Keratinocyte (primary cell): ENCODE measurements around the gene LRRC70. TPM values are rescaled to one million over a fixed set of nuclear protein-coding genes. Genes with fewer than 3 reads are reported as not detected.

Experiments used
- DNase-seq: peaks from one replicate; pipeline ENCODE4 v3.0.0-alpha.2; 2011; ENCODE audit warnings: low read depth, missing footprints, low spot score
- FAIRE-seq: peaks from 2 replicates; lab custom pipeline; 2011; peaks lifted over from hg19 to GRCh38; lab: Jason Lieb, UNC
- H2AFZ ChIP-seq: 2 replicates; pipeline ENCODE4 v1.6.0; 2012; ENCODE audit warnings: low read length, control low read depth, inconsistent platforms; ENCODE audit not compliant: control insufficient read depth
- H3K27ac ChIP-seq: 2 replicates; pipeline ENCODE4 v1.5.1; 2011; ENCODE audit warnings: low read length; ENCODE audit not compliant: control insufficient read depth, insufficient read depth
- H3K27me3 ChIP-seq: 3 replicates; pipeline ENCODE4 v1.6.0; 2011; ENCODE audit warnings: low read length; ENCODE audit not compliant: control insufficient read depth, insufficient read depth; ENCODE audit errors: extremely low read depth
- H3K36me3 ChIP-seq, 2 experiments: 2 replicates in 1 of 2; 3 replicates in 1 of 2; pipeline ENCODE4 v1.5.1; 2011; ENCODE audit warnings: low read length in 2 of 2, mild to moderate bottlenecking in 1 of 2; ENCODE audit not compliant: control insufficient read depth in 2 of 2, insufficient read depth in 2 of 2; ENCODE audit errors: extremely low read depth in 1 of 2
- H3K4me1 ChIP-seq: 3 replicates; pipeline ENCODE4 v1.5.1; 2011; ENCODE audit warnings: low read length; ENCODE audit not compliant: control insufficient read depth, insufficient read depth; ENCODE audit errors: extremely low read depth
- H3K4me2 ChIP-seq: 3 replicates; pipeline ENCODE4 v1.6.0; 2011; ENCODE audit warnings: low read depth, low read length; ENCODE audit not compliant: control insufficient read depth, insufficient read depth; ENCODE audit errors: extremely low read depth
- H3K4me3 ChIP-seq, 3 experiments: fragments of 200-600 bp in 1 of 3; sonication (generic) in 1 of 3; 2 replicates in 2 of 3; 3 replicates in 1 of 3; pipeline ENCODE4 v1.5.1; 2011 to 2016; ENCODE audit warnings: low read length in 3 of 3, mild to moderate bottlenecking in 3 of 3, control low read depth in 2 of 3, inconsistent platforms in 1 of 3, low read depth in 1 of 3, mixed read lengths in 1 of 3, mixed run types in 1 of 3, moderate library complexity in 1 of 3; ENCODE audit not compliant: control insufficient read depth in 2 of 3, insufficient read depth in 2 of 3; ENCODE audit errors: extremely low read depth in 1 of 3
- H3K79me2 ChIP-seq: 2 replicates; pipeline ENCODE4 v1.6.0; 2012; ENCODE audit warnings: low read length; ENCODE audit not compliant: control insufficient read depth, insufficient read depth
- H3K9ac ChIP-seq: 3 replicates; pipeline ENCODE4 v1.6.0; 2011; ENCODE audit warnings: low read length; ENCODE audit not compliant: control insufficient read depth, insufficient read depth; ENCODE audit errors: extremely low read depth
- H3K9me1 ChIP-seq: 3 replicates; pipeline ENCODE4 v1.6.0; 2011; ENCODE audit warnings: low read length; ENCODE audit not compliant: control insufficient read depth, insufficient read depth; ENCODE audit errors: extremely low read depth
- H3K9me3 ChIP-seq: 2 replicates; pipeline ENCODE4 v1.5.1; 2012; ENCODE audit warnings: low read depth, low read length; ENCODE audit not compliant: control insufficient read depth
- H4K20me1 ChIP-seq: 3 replicates; pipeline ENCODE4 v1.6.0; 2011; ENCODE audit warnings: low read length; ENCODE audit not compliant: control insufficient read depth, insufficient read depth; ENCODE audit errors: extremely low read depth
- EZH2 ChIP-seq: IDR thresholded peaks from one replicate; pipeline ENCODE4 v1.6.1; 2012; ENCODE audit warnings: inconsistent platforms, mild to moderate bottlenecking, low read length, moderate library complexity
- dilution Hi-C: fragments of 300-500 bp; cut with MboI; formaldehyde crosslinking; loops from one replicate; pipeline ENCODE4 v1.7.0; 2020; ENCODE audit warnings: low sequenced_read_pairs; ENCODE audit not compliant: extremely low pct_ligation_motif_present
- polyA plus RNA-seq, 5 experiments: library from polyadenylated mRNA; depleted of rRNA in 3 of 5; stranded (reverse) in 3 of 5; stranded (forward) in 1 of 5; unstranded in 1 of 5; fragments of >200 nt; gene quantifications; 1 replicate in 1 of 5; 2 replicates in 3 of 5; 3 replicates in 1 of 5; pipeline versions ENCODE4 v1.2.1 to v1.2.3, GENCODE V29; 2011 to 2012; ENCODE audit warnings: missing spikeins in 2 of 5, low read depth in 1 of 5, low replicate concordance in 1 of 5
- TF ChIP-seq, protein P1 (sequence below), 3 experiments: IDR thresholded peaks in 1 of 3; conservative IDR thresholded peaks in 1 of 3; optimal IDR thresholded peaks in 1 of 3; 2 replicates in 2 of 3; 3 replicates in 1 of 3; pipeline versions ENCODE3 to v1.5.1; 2011; ENCODE audit warnings: low read length in 3 of 3, mild to moderate bottlenecking in 3 of 3, moderate library complexity in 2 of 3, control low read depth in 1 of 3, inconsistent platforms in 1 of 3; ENCODE audit not compliant: insufficient read depth in 2 of 3; ENCODE audit errors: extremely low read depth in 1 of 3

Gene LRRC70
- polyA plus RNA-seq, 1 donor (not counting 4 experiments of a cell fraction or from before 2014, with no cell fraction given) = 0.34 TPM

DNA sequence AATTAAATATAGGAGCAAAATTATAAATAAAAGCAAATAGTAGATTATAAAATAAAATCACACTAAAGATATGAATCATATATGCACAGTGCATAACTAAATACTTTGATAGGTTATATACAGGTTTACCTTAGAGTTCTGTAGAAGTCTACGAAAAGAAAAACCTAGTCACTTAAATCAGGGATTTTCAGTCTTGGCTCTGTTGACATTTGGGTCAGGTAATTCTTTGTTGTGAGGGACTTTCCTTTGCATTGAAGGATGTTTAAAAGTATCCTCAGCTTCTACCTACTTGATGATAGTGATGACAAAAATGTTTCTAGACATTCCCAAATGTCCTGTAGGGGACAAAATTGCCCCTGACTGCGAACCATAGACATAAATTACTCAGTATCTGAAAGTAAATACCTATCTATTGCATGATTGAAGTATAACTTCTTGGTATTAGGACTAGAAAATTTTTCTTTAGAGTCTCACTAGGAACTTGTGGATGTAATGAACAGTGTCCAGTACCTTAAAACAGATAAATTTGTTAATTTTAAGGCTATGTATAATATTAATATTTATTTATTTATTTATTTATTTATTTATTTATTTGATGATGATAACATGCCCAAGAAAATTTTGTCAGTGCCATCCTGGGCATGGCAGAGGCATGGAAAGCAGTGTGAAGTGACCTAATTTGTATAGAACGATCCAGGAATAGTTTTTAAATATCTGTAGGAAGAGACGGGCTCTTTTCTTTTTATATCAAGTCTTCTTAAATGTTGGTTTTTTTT is 44.0 kb upstream of the LRRC70 start:
- dilution Hi-C loops = no loop called here

DNA sequence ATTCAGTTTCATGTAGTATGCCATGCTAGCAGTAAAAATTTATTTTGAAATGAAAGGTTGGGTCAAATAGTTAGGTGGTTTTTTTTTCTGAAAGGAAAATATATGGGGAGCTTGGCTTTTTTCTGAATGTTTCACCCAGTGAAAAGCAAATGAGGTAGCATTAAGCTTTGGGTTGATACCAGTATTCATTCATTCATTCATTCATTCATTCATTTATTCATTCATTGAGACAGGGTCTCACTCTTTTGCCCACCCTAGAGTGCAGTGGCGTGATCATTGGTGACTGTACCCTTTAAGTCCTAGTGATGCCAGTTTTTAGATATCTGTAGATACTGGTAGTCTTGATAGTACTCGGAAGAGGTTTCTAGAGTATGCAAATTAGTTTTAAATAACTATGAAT is 42.4 kb upstream of the LRRC70 start:
- no peak overlapping the region for H3K27ac ChIP-seq
- no peak for DNase-seq
- no peak overlapping the region for H3K4me3 ChIP-seq
- H3K9me3 ChIP-seq = no peaks in the 10 kb centered on the region
- no peaks in the 10 kb centered on the region for H3K79me2 ChIP-seq
- no peaks in the 10 kb centered on the region for H3K4me1 ChIP-seq
- no peak overlapping the region for H3K9ac ChIP-seq
- no peak overlapping the region for H2AFZ ChIP-seq
- no peak overlapping the region for H3K4me2 ChIP-seq
- dilution Hi-C loops = no loop called here
- no peak for TF ChIP-seq EZH2
- TF ChIP-seq, protein P1, sequence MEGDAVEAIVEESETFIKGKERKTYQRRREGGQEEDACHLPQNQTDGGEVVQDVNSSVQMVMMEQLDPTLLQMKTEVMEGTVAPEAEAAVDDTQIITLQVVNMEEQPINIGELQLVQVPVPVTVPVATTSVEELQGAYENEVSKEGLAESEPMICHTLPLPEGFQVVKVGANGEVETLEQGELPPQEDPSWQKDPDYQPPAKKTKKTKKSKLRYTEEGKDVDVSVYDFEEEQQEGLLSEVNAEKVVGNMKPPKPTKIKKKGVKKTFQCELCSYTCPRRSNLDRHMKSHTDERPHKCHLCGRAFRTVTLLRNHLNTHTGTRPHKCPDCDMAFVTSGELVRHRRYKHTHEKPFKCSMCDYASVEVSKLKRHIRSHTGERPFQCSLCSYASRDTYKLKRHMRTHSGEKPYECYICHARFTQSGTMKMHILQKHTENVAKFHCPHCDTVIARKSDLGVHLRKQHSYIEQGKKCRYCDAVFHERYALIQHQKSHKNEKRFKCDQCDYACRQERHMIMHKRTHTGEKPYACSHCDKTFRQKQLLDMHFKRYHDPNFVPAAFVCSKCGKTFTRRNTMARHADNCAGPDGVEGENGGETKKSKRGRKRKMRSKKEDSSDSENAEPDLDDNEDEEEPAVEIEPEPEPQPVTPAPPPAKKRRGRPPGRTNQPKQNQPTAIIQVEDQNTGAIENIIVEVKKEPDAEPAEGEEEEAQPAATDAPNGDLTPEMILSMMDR (optimal IDR thresholded peaks at IDR 0.05 in 1 of 3, IDR thresholded peaks at IDR 0.05 in 1 of 3, conservative IDR thresholded peaks at IDR 0.05 in 1 of 3; ENCODE audit: extremely low read depth in 1 of 3, insufficient read depth in 2 of 3, low read length in 3 of 3) = no peak
- H3K36me3 ChIP-seq = peaks cover 0 to 4% of the 10 kb centered on the region in 2 experiments
- FAIRE-seq = no peak
- no peaks in the 10 kb centered on the region for H3K9me1 ChIP-seq
- H3K27me3 ChIP-seq = no peaks in the 10 kb centered on the region
- H4K20me1 ChIP-seq = no peaks in the 10 kb centered on the region

More for the DNA sequence above, 44.0 kb upstream of the LRRC70 start:
- H3K27ac ChIP-seq = no peak overlapping the region
- H3K27me3 ChIP-seq = no peaks in the 10 kb centered on the region
- FAIRE-seq (no peak), DNase-seq (no peak)
- H3K9me1 ChIP-seq = no peaks in the 10 kb centered on the region
- no peak for TF ChIP-seq EZH2
- TF ChIP-seq, protein P1 (optimal IDR thresholded peaks at IDR 0.05 in 1 of 3, IDR thresholded peaks at IDR 0.05 in 1 of 3, conservative IDR thresholded peaks at IDR 0.05 in 1 of 3; ENCODE audit: extremely low read depth in 1 of 3, insufficient read depth in 2 of 3, low read length in 3 of 3) = no peak
- H4K20me1 ChIP-seq = no peaks in the 10 kb centered on the region
- H3K4me2 ChIP-seq = no peak overlapping the region
- no peaks in the 10 kb centered on the region for H3K9me3 ChIP-seq
- no peak overlapping the region for H3K4me3 ChIP-seq
- H3K36me3 ChIP-seq = peaks cover 0 to 4% of the 10 kb centered on the region in 2 experiments
- no peak overlapping the region for H3K9ac ChIP-seq
- no peaks in the 10 kb centered on the region for H3K4me1 ChIP-seq
- no peak overlapping the region for H2AFZ ChIP-seq
- H3K79me2 ChIP-seq = no peaks in the 10 kb centered on the region
